HCT116 (cell line): ENCODE data around the gene MYO1B. TPM values are rescaled to one million over a fixed set of nuclear protein-coding genes. Genes with fewer than 3 reads are reported as not detected.

Experiments
- ATAC-seq: fragments of 200-7000 bp; cut with Tn5 transposase; 2 replicates; pipeline ENCODE4 v1.9.1; 2020; ENCODE audit warnings: mild to moderate bottlenecking, moderate library complexity
- BruUV-seq: library from RNA; stranded (reverse); fragments of 400-500 nt; replicated peaks from 2 replicates; lab custom pipeline; 2021; lab: Mats Ljungman, UMichigan
- CTCF ChIA-PET: fragments of 300-600 bp; sonication (Branson Sonifier 250); formaldehyde crosslinking; loops from one replicate; lab custom pipeline; 2021; ENCODE audit warnings: antibody characterized with exemption; lab: Charles Lee
- POLR2A ChIA-PET: fragments of 300-600, 350-600 bp; sonication (Branson Sonifier 250); formaldehyde crosslinking; loops from one replicate; lab custom pipeline; 2021; ENCODE audit warnings: antibody characterized with exemption; lab: Charles Lee
- RAD21 ChIA-PET, 2 experiments: fragments of 300-600 bp; sonication (Branson Sonifier 250); formaldehyde crosslinking; loops; one replicate each; lab custom pipeline; 2023; ENCODE audit warnings: low total read pairs in 2 of 2; ENCODE audit not compliant: uncharacterized antibody in 2 of 2, unreplicated experiment in 2 of 2, low non-redundant PET in 1 of 2; lab: Charles Lee
- DNase-seq: peaks from one replicate; pipeline ENCODE4 v3.0.0-alpha.2; 2010; ENCODE audit warnings: low read depth, low spot score
- H2AFZ ChIP-seq: fragments of 200-600 bp; shearing (Covaris generic), sonication (generic); 2 replicates; pipeline ENCODE4 v1.6.1; 2017; ENCODE audit warnings: low read depth, mixed run types, mixed read lengths, antibody characterized with exemption, low read length; ENCODE audit not compliant: poor library complexity, severe bottlenecking
- H3K27ac ChIP-seq: 2 replicates; pipeline ENCODE4 v1.5.1; 2012; ENCODE audit warnings: low read depth, low read length
- H3K27me3 ChIP-seq: fragments of 200-600 bp; sonication (generic); 2 replicates; pipeline ENCODE4 v1.6.1; 2016; ENCODE audit warnings: mixed run types, low read length, mixed read lengths; ENCODE audit not compliant: insufficient read depth
- H3K36me3 ChIP-seq, 2 experiments: fragments of 200-500 bp in 1 of 2; fragments of 200-600 bp in 1 of 2; sonication (Bioruptor generic) in 1 of 2; sonication (generic) in 1 of 2; 2 replicates each; pipeline versions ENCODE4 v1.5.1 to v1.6.1; 2014 to 2016; ENCODE audit warnings: low read length in 2 of 2, inconsistent platforms in 1 of 2, mixed read lengths in 1 of 2, mixed run types in 1 of 2; ENCODE audit not compliant: insufficient read depth in 2 of 2, control insufficient read depth in 1 of 2
- H3K4me1 ChIP-seq, 2 experiments: fragments of 200-600 bp in 1 of 2; sonication (generic) in 1 of 2; 2 replicates each; pipeline versions ENCODE4 v1.5.1 to v1.6.1; 2012 to 2017; ENCODE audit warnings: low read length in 2 of 2, inconsistent platforms in 1 of 2, mild to moderate bottlenecking in 1 of 2, mixed read lengths in 1 of 2, mixed run types in 1 of 2, moderate library complexity in 1 of 2; ENCODE audit not compliant: insufficient read depth in 2 of 2, control insufficient read depth in 1 of 2
- H3K4me2 ChIP-seq: fragments of 200-600 bp; sonication (generic); 2 replicates; pipeline ENCODE4 v1.6.1; 2017; ENCODE audit warnings: mixed run types, low read length, mixed read lengths
- H3K4me3 ChIP-seq, 2 experiments: fragments of 200-600 bp in 1 of 2; sonication (generic) in 1 of 2; replicated peaks in 1 of 2; 2 replicates each; pipeline ENCODE4 v1.5.1; 2011 to 2016; ENCODE audit warnings: low read length in 2 of 2, control low read depth in 1 of 2, low read depth in 1 of 2, mild to moderate bottlenecking in 1 of 2, mixed read lengths in 1 of 2, mixed run types in 1 of 2
- H3K79me2 ChIP-seq: fragments of 200-600 bp; sonication (generic); 2 replicates; pipeline ENCODE4 v1.6.1; 2017; ENCODE audit warnings: mild to moderate bottlenecking, mixed run types, low read length, moderate library complexity, mixed read lengths; ENCODE audit not compliant: insufficient read depth
- H3K9ac ChIP-seq: fragments of 200-600 bp; sonication (generic); 2 replicates; pipeline ENCODE4 v1.6.1; 2016; ENCODE audit warnings: low read length, mixed read lengths
- H3K9me2 ChIP-seq: fragments of 200-600 bp; sonication (generic), shearing (Covaris generic); 2 replicates; pipeline ENCODE4 v1.6.1; 2017; ENCODE audit warnings: mixed run types, mild to moderate bottlenecking, moderate library complexity; ENCODE audit not compliant: insufficient read depth
- H3K9me3 ChIP-seq, 2 experiments: fragments of 200-500 bp in 1 of 2; fragments of 200-600 bp in 1 of 2; sonication (Bioruptor generic) in 1 of 2; sonication (generic) in 1 of 2; 2 replicates each; pipeline ENCODE4 v1.6.1; 2014 to 2017; ENCODE audit warnings: low read length in 2 of 2, mixed read lengths in 2 of 2, inconsistent platforms in 1 of 2, low read depth in 1 of 2, mild to moderate bottlenecking in 1 of 2, mixed run types in 1 of 2, moderate library complexity in 1 of 2; ENCODE audit not compliant: control insufficient read depth in 1 of 2, insufficient read depth in 1 of 2
- H4K20me1 ChIP-seq: fragments of 200-600 bp; sonication (generic), shearing (Covaris generic); 2 replicates; pipeline ENCODE4 v1.6.1; 2017; ENCODE audit warnings: mixed run types, mild to moderate bottlenecking, moderate library complexity; ENCODE audit not compliant: insufficient read depth
- CBX3 ChIP-seq: IDR thresholded peaks from 2 replicates; pipeline ENCODE4 v1.6.1; 2012; ENCODE audit warnings: low read depth
- CEBPB ChIP-seq: IDR thresholded peaks from 2 replicates; pipeline ENCODE4 v1.6.1; 2012; ENCODE audit warnings: low read depth
- ELF1 ChIP-seq: IDR thresholded peaks from 2 replicates; pipeline ENCODE4 v1.6.1; 2012; ENCODE audit warnings: low read depth, borderline replicate concordance
- EZH2phosphoT487 ChIP-seq: fragments of 200-600 bp; IDR thresholded peaks from 2 replicates; pipeline ENCODE4 v1.6.1; 2018; ENCODE audit warnings: antibody characterized with exemption, borderline replicate concordance
- FOSL1 ChIP-seq: IDR thresholded peaks from 2 replicates; pipeline ENCODE4 v1.6.1; 2012; ENCODE audit warnings: low read depth
- JUND ChIP-seq: IDR thresholded peaks from 2 replicates; pipeline ENCODE4 v1.6.1; 2012
- POLR2AphosphoS5 ChIP-seq: IDR thresholded peaks from 2 replicates; pipeline ENCODE4 v1.6.1; 2011; ENCODE audit warnings: mild to moderate bottlenecking, low read depth, low read length, moderate library complexity
- RAD21 ChIP-seq: IDR thresholded peaks from 2 replicates; pipeline ENCODE4 v1.6.1; 2012; ENCODE audit warnings: low read depth, mild to moderate bottlenecking
- SIN3A ChIP-seq: IDR thresholded peaks from 2 replicates; pipeline ENCODE4 v1.6.1; 2012; ENCODE audit warnings: low read depth
- SRF ChIP-seq: IDR thresholded peaks from 2 replicates; pipeline ENCODE4 v1.6.1; 2012; ENCODE audit warnings: low read depth
- TCF7L2 ChIP-seq: IDR thresholded peaks from 2 replicates; pipeline ENCODE4 v1.7.0; 2011; ENCODE audit warnings: borderline replicate concordance, inconsistent platforms; ENCODE audit not compliant: insufficient read depth, insufficient read length; ENCODE audit errors: extremely low read depth
- ZNF274 ChIP-seq: fragments of 200-500 bp; sonication (Bioruptor generic); IDR thresholded peaks from 2 replicates; pipeline ENCODE4 v1.6.1; 2014; ENCODE audit warnings: mild to moderate bottlenecking, low read depth, low read length, inconsistent platforms
- intact Hi-C: fragments of 100-400 bp; cut with micrococcal nuclease; formaldehyde crosslinking; loops from 2 replicates; pipeline ENCODE4 v1.10.0; 2022
- total RNA-seq: library from RNA; stranded (reverse); gene quantifications from one replicate; pipeline ENCODE4 v1.2.1, GENCODE V29; 2021; ENCODE audit not compliant: unreplicated experiment
- TF ChIP-seq, protein P1 (sequence below): IDR thresholded peaks from 2 replicates; pipeline ENCODE4 v1.6.1; 2012; ENCODE audit warnings: low read depth
- TF ChIP-seq, protein P2 (sequence below): IDR thresholded peaks from 2 replicates; pipeline ENCODE4 v1.6.1; 2011; ENCODE audit warnings: mild to moderate bottlenecking, low read length, moderate library complexity; ENCODE audit not compliant: insufficient replicate concordance; ENCODE audit errors: extremely low read depth
- TF ChIP-seq, protein P3 (sequence below): IDR thresholded peaks from 2 replicates; pipeline ENCODE4 v1.6.1; 2012
- TF ChIP-seq, protein P4 (sequence below), 3 experiments: fragments of 200-600 bp in 1 of 3; sonication (generic) in 1 of 3; IDR thresholded peaks in 2 of 3; conservative IDR thresholded peaks in 1 of 3; 2 replicates each; pipeline ENCODE4 v1.5.1; 2012 to 2017; ENCODE audit warnings: low read depth in 2 of 3, low read length in 2 of 3, antibody characterized with exemption in 1 of 3, borderline replicate concordance in 1 of 3, control low read depth in 1 of 3, mild to moderate bottlenecking in 1 of 3, mixed read lengths in 1 of 3, mixed run types in 1 of 3, moderate library complexity in 1 of 3; ENCODE audit not compliant: insufficient read depth in 1 of 3

Gene MYO1B
- total RNA-seq, 1 experiment from 2014 or later: 51.7 TPM

DNA sequence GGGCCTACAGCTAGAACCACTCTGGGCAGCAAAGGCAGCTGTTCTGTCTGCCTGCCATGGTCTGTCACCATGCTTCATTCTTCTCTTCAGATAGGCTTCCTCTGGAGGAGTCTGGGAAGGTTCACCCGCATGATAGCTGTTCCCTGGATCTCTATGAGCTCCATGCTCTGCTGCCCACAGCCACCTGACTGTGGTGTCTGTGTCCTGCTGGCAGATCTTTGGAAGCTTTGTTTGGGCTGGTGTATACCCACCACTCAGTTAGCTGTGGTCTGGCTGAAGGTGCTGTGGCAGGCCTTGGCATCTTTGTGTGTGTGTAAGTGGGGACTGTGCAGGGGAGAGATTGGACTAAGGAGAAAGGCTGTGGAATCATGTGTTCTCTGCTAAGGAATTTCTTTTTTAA lies 23.4 kb downstream of the MYO1B start:
- Histone ChIP-seq H4K20me1 (no peaks in the 10 kb centered on the region), H3K36me3 (no peaks in the 10 kb centered on the region), H3K9me2 (no peaks in the 10 kb centered on the region), H3K79me2 (peaks cover 89% of the 10 kb centered on the region), H3K27ac (no peak overlapping the region), H3K4me1 (peaks cover 0 to 15% of the 10 kb centered on the region in 2 experiments; a peak in 1 of 4 replicates), H3K9ac (no peak overlapping the region), H3K9me3 (no peaks in the 10 kb centered on the region), H3K4me2 (no peak overlapping the region), H3K4me3 (no peak overlapping the region), H2AFZ (no peak overlapping the region), H3K27me3 (no peaks in the 10 kb centered on the region)
- ChIA-PET RAD21 (no interaction called here), POLR2A (no interaction called here), CTCF (no interaction called here)
- no peak for DNase-seq
- no TSS peak for BruUV-seq
- ATAC-seq: no peak
- intact Hi-C loops: no loop called here
- no peak for TF ChIP-seq CBX3
- TF ChIP-seq, protein P1, sequence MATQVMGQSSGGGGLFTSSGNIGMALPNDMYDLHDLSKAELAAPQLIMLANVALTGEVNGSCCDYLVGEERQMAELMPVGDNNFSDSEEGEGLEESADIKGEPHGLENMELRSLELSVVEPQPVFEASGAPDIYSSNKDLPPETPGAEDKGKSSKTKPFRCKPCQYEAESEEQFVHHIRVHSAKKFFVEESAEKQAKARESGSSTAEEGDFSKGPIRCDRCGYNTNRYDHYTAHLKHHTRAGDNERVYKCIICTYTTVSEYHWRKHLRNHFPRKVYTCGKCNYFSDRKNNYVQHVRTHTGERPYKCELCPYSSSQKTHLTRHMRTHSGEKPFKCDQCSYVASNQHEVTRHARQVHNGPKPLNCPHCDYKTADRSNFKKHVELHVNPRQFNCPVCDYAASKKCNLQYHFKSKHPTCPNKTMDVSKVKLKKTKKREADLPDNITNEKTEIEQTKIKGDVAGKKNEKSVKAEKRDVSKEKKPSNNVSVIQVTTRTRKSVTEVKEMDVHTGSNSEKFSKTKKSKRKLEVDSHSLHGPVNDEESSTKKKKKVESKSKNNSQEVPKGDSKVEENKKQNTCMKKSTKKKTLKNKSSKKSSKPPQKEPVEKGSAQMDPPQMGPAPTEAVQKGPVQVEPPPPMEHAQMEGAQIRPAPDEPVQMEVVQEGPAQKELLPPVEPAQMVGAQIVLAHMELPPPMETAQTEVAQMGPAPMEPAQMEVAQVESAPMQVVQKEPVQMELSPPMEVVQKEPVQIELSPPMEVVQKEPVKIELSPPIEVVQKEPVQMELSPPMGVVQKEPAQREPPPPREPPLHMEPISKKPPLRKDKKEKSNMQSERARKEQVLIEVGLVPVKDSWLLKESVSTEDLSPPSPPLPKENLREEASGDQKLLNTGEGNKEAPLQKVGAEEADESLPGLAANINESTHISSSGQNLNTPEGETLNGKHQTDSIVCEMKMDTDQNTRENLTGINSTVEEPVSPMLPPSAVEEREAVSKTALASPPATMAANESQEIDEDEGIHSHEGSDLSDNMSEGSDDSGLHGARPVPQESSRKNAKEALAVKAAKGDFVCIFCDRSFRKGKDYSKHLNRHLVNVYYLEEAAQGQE: no peak
- no peak for TF ChIP-seq POLR2AphosphoS5
- TF ChIP-seq, protein P2, sequence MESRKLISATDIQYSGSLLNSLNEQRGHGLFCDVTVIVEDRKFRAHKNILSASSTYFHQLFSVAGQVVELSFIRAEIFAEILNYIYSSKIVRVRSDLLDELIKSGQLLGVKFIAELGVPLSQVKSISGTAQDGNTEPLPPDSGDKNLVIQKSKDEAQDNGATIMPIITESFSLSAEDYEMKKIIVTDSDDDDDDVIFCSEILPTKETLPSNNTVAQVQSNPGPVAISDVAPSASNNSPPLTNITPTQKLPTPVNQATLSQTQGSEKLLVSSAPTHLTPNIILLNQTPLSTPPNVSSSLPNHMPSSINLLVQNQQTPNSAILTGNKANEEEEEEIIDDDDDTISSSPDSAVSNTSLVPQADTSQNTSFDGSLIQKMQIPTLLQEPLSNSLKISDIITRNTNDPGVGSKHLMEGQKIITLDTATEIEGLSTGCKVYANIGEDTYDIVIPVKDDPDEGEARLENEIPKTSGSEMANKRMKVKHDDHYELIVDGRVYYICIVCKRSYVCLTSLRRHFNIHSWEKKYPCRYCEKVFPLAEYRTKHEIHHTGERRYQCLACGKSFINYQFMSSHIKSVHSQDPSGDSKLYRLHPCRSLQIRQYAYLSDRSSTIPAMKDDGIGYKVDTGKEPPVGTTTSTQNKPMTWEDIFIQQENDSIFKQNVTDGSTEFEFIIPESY: no peak
- no peak for TF ChIP-seq FOSL1
- TF ChIP-seq, protein P3, sequence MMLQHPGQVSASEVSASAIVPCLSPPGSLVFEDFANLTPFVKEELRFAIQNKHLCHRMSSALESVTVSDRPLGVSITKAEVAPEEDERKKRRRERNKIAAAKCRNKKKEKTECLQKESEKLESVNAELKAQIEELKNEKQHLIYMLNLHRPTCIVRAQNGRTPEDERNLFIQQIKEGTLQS: no peak
- no peak for TF ChIP-seq CEBPB
- TF ChIP-seq TCF7L2: no peak
- TF ChIP-seq JUND: no peak
- TF ChIP-seq ELF1: no peak
- TF ChIP-seq ZNF274: no peak
- TF ChIP-seq SRF: no peak
- TF ChIP-seq EZH2phosphoT487: no peak
- TF ChIP-seq, protein P4, sequence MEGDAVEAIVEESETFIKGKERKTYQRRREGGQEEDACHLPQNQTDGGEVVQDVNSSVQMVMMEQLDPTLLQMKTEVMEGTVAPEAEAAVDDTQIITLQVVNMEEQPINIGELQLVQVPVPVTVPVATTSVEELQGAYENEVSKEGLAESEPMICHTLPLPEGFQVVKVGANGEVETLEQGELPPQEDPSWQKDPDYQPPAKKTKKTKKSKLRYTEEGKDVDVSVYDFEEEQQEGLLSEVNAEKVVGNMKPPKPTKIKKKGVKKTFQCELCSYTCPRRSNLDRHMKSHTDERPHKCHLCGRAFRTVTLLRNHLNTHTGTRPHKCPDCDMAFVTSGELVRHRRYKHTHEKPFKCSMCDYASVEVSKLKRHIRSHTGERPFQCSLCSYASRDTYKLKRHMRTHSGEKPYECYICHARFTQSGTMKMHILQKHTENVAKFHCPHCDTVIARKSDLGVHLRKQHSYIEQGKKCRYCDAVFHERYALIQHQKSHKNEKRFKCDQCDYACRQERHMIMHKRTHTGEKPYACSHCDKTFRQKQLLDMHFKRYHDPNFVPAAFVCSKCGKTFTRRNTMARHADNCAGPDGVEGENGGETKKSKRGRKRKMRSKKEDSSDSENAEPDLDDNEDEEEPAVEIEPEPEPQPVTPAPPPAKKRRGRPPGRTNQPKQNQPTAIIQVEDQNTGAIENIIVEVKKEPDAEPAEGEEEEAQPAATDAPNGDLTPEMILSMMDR (IDR thresholded peaks at IDR 0.05 in 2 of 3, conservative IDR thresholded peaks at IDR 0.05 in 1 of 3; ENCODE audit: borderline replicate concordance in 1 of 3, insufficient read depth in 1 of 3, low read depth in 2 of 3, low read length in 2 of 3): no peak
- no peak for TF ChIP-seq SIN3A
- TF ChIP-seq RAD21: no peak
